Chondrocyte (in vitro differentiated cells): ENCODE results near the gene FBXL7. TPM values are rescaled to one million over a fixed set of nuclear protein-coding genes. Genes with fewer than 3 reads are reported as not detected.

Experiments
- DNase-seq: peaks from one replicate; pipeline ENCODE4 v3.0.0; 2021; ENCODE audit warnings: mixed read lengths, low spot score
- H3K27ac Mint-ChIP-seq: one replicate; pipeline ENCODE4 v1.8.0; 2021; ENCODE audit warnings: mild to moderate bottlenecking, moderate library complexity, mixed read lengths; ENCODE audit not compliant: unreplicated experiment
- H3K27me3 Mint-ChIP-seq: 2 replicates; pipeline ENCODE4 v1.8.0; 2021; ENCODE audit warnings: low read depth, mixed read lengths
- H3K36me3 Mint-ChIP-seq: 2 replicates; pipeline ENCODE4 v1.8.0; 2021; ENCODE audit warnings: low read depth, mixed read lengths
- H3K4me1 Mint-ChIP-seq: 2 replicates; pipeline ENCODE4 v1.8.0; 2021; ENCODE audit warnings: low read depth, mild to moderate bottlenecking, mixed read lengths
- H3K4me3 Mint-ChIP-seq: one replicate; pipeline ENCODE4 v1.8.0; 2021; ENCODE audit warnings: mild to moderate bottlenecking, moderate library complexity, mixed read lengths; ENCODE audit not compliant: unreplicated experiment
- H3K9me3 Mint-ChIP-seq: 2 replicates; pipeline ENCODE4 v1.8.0; 2021; ENCODE audit warnings: low read depth, mixed read lengths
- CTCF ChIP-seq: fragments of 200-600 bp; sonication (generic); IDR thresholded peaks from 2 replicates; pipeline ENCODE4 v1.5.0; 2021; ENCODE audit warnings: antibody characterized with exemption, mild to moderate bottlenecking, moderate library complexity
- total RNA-seq: library from RNA; stranded (reverse); gene quantifications from 3 replicates; pipeline ENCODE4 v1.2.1, GENCODE V29; 2021

The FBXL7 gene
- total RNA-seq, 1 donor from 2014 or later: 32.6 TPM

GRCh38 chr5:15654779-15655178 is 154.8 kb downstream of the FBXL7 start:
- Mint-ChIP-seq H3K27ac (no peak overlapping the region), H3K27me3 (no peaks in the 10 kb centered on the region), H3K4me1 (no peaks in the 10 kb centered on the region), H3K36me3 (no peaks in the 10 kb centered on the region), H3K9me3 (peaks cover 7% of the 10 kb centered on the region), H3K4me3 (no peak overlapping the region)
- no peak for TF ChIP-seq CTCF
- DNase-seq: no peak

GRCh38 chr5:15655683-15656082 is 155.7 kb downstream of the FBXL7 start:
- DNase-seq: no peak
- H3K4me1 Mint-ChIP-seq: no peaks in the 10 kb centered on the region
- no peak overlapping the region for H3K27ac Mint-ChIP-seq
- no peak for TF ChIP-seq CTCF
- H3K36me3 Mint-ChIP-seq: no peaks in the 10 kb centered on the region
- H3K9me3 Mint-ChIP-seq: peaks cover 7% of the 10 kb centered on the region
- no peak overlapping the region for H3K4me3 Mint-ChIP-seq
- no peaks in the 10 kb centered on the region for H3K27me3 Mint-ChIP-seq

- Mint-ChIP-seq H3K4me3 (no peak overlapping the region), H3K9me3 (peaks cover 23% of the 10 kb centered on the region), H3K27ac (no peak overlapping the region), H3K4me1 (peaks cover 36% of the 10 kb centered on the region), H3K36me3 (peaks cover 5% of the 10 kb centered on the region), H3K27me3 (no peaks in the 10 kb centered on the region)
- no peak for TF ChIP-seq CTCF
- DNase-seq: no peak
Observed at GRCh38 chr5:15664961-15665360, 165.0 kb downstream of the FBXL7 start.

- H3K4me1 Mint-ChIP-seq: peaks cover 30% of the 10 kb centered on the region
- H3K4me3 Mint-ChIP-seq: no peak overlapping the region
- no peak overlapping the region for H3K27ac Mint-ChIP-seq
- TF ChIP-seq CTCF: no peak
- no peaks in the 10 kb centered on the region for H3K27me3 Mint-ChIP-seq
- DNase-seq: no peak
- H3K9me3 Mint-ChIP-seq: peaks cover 8% of the 10 kb centered on the region
- H3K36me3 Mint-ChIP-seq: no peaks in the 10 kb centered on the region
Observed at GRCh38 chr5:15669826-15670225, 169.8 kb downstream of the FBXL7 start.

GRCh38 chr5:15674716-15675115 is 174.7 kb downstream of the FBXL7 start:
- H3K4me1 Mint-ChIP-seq: peaks cover 45% of the 10 kb centered on the region
- H3K4me3 Mint-ChIP-seq: no peak overlapping the region
- H3K27ac Mint-ChIP-seq: no peak overlapping the region
- no peak for TF ChIP-seq CTCF
- no peaks in the 10 kb centered on the region for H3K36me3 Mint-ChIP-seq
- DNase-seq: no peak
- no peaks in the 10 kb centered on the region for H3K9me3 Mint-ChIP-seq
- no peaks in the 10 kb centered on the region for H3K27me3 Mint-ChIP-seq
